Measurements from ENCODE around the gene PLXNA1.

The PLXNA1 gene

DNA sequence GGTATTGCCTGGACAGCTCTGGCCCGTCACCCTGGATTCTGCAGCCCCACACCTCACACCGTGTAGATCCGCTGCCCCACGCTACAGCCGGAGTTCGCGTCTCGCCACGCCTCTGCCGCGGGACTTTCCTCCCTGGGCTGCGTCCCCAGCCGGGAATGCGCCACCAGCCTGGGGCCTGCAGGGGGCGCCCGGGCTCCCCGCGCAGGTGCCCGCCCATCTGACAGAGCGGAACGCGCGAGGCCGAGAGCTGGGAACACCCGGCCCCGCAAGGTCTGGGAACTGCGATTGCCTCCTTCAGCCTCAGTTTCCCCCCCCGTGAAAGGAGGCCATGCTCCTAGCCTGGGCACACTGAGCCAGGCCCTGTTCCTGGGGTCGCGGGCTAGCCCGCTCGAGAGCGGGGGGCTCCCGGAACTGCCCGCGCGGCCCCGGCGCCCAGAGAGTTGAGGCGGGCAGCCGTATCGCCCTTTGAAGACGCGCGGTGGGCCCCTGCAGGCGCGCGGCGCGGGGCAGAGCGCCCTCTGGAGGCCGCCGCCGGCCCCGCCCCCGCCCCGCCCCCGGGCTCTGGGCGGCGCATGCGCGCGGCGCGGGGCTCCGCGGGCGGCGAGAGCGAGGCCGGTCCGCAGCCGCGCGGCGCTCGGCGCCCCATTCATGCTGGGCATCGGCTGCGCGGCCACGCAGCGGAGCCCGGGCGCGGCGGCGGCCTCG, at the start of gene PLXNA1:
TSS of gene PLXNA1 (plus strand) at position 645 of the 705 bp plus-strand sequence. CDS start 5,479 bp downstream, outside the sequence.
- peak; percentile 87 for DNase-seq

DNA sequence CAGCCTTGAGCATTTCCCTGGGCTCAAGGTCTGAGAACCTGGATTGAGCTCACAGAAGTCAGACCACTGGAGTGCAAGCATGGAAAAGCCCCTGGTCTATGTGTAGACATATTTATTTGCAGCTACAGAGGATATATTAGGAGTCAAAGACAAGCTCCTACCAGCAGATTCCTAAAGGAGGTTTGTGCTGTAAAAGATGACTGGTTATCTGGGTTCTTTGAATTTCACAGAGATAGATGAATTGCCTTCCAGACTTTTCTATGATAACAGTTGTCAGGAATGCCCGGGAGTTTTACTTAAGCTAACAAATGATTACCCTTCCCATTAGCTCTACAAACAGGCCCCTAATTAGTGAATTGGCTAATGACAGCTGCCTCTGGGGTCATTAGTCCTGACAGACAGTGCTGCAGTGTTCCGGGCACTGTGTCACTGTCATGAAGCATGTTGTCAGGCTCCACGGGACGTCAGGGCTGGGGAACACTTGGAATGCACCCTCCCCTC, 48.8 kb upstream of the PLXNA1 start:
- no peak for DNase-seq

DNA sequence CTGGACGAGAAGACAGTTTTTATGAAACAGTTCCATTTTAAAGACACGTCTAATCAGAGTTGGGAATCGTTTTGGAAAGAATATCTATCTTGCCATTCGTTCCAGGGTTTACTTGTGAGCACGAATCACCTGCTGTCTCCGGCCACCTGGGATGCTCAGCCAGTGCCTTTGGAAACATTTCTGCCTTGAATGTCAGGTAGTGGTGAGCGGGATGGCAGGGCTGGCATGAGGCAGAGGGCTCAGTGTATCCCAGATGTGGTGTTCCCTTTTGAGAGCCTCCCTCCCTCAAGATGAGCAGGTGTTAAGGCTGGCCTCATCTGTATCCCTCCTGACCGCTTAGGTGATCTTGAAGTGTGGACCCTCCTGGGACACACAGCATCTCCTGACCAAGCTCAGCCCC, 47.9 kb upstream of the PLXNA1 start:
- no peak for DNase-seq

DNA sequence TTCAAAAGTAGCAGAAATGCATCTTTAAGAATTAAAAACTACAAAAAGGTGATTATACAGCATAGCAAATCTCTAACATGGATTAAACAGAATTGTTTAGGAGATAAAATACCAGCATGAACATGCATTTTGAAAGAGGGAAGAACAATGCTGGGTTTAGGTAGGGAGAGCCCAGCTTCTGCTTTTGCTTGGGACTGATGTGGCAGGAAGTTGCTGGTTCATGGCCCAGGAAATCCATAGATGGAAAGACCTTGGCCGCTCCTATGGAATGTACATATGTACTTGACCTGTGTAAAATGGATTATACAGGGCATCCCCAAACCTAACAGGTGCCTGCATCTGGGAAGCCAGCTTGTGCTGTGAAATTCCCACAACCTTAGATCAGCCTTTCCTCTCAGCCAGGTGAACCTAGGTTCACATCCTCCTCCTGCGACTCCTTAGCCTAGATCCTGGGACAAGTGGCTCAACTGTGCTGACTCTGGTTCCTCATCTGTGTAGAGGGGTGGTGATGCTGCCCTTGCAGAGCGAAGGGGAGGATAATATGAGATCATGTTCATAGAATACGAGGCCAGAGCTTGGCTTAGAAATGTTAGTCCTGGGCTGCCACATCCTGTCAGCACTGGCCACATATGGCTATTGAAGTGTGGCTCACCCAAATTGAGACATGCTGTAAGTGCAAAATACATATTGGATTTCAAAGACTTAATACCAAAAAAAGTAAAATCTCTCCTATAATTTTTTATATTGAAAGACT, 47.0 kb upstream of the PLXNA1 start:
- DNase-seq: no peak

DNA sequence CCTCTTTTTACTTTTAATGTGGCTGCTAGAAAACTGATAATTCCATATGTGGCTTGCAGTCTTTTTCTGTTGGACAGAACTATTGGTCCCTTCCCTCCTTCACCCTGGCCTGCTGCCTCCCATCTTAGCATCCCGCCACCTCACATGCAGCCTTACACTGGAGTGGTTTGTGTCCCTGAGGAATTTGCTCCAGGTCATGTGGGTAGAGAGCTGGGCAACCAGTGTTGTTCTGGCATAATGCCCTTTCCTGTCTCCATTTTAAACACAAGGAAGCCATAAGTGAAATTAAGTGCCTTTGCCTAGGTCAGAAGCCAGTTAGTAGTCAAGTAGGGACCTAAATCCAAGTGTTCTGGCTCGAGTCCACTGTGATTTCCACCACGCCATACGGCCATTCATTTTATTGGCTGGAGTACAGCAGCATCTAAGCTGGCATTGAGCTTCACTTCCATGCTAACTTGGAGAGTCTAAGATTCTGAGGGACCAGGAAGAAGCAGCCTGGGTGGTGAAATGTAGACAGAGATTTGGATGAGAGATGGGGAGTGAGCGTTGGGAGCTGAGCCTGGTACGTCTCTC, 46.0 kb upstream of the PLXNA1 start:
- no peak for DNase-seq

DNA sequence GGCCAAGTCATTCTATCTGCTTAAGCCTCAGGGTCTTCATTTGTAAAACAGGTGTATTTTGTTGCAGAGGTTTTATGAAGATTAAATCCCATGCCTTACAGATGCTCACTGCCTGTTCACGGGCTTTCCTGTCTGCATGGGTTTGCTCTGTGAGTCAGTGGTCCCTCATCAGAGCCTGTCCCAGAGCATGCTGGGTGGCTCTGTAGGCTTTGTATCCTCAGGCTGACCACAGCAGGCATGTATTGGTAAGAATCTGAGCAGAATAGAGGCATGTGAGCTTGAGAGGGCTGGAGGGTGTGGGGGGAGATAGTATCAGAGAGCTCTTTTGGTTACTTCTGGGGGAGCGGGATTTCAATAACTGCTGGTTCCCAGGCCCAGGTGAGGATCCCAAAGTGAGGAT, 45.4 kb upstream of the PLXNA1 start:
- no peak for DNase-seq

DNA sequence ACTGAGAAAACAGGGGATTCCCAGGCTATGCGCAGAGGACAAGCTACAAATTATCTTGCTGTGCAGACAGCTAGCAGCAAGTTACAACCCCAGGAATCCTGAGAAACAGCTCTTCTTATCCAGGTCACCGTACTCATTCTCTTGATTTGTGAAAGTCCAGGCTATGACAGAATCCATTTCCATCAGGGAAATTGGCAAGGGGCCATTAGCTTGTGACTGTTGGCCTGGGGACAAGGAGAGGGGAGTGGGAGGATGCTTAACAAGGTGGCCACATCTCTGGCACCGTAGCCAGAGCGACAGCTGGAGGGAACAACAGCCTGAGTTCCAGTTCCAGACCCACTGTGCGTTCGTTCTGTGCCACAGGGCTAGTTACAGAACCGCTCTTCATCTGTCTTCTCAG, 44.9 kb upstream of the PLXNA1 start:
- DNase-seq: no peak

DNA sequence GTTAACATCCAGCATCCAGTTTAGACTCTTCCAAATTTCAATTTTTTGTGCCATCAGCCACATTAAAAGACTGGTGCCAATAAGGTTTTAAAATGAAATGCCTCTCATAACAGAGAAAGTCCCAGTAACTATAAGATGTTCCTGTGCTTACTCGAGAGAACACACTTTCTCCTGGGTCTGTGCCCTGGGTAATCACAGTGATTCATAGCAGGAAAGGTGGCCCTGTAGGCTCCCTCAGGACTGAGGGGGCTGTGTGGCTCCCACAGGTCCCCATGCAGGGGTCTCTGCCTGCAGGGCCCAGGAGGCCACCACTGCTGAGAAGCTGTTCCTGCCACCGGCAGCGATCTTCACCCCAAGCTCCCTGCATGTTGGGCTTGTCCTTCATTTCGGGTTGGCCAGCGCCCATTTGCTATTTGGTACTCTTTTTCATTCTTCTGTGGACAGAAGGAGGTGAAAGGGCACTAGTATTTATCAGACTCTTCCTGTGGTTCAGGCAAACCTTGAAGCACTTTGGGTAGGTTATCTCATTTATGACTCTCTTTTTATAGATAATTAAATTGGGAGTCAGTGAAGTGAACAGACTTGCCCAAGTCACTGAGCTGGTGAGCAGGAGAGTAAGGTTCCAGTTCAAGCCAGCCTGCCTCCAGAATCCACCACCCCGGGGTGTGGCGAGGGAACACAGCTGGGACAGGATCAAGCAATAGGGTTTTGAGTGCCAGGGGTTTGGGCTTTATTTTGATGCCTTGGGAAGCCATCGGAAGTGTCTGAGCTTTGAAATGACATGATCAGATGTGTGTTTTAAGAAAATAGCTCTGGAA, 44.2 kb upstream of the PLXNA1 start:
- no peak for DNase-seq

DNA sequence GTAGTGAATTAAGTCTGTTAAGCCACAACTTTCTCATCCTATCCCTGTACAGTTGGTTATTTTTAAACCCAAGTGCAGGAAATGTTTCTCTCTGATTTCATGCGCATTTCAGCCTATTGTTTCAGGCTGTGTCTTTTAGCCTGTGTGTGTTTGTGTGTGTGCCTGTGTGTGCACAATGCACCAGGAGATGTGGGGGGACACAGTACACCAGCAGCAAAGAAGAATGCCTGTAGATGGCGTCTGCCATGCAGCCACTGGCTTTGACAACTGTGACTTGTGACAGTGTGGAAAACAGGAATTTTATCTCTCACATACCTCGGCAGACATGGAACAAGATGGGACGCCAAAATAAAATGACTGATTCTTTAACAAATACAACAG, 43.6 kb upstream of the PLXNA1 start:
- DNase-seq: no peak

DNA sequence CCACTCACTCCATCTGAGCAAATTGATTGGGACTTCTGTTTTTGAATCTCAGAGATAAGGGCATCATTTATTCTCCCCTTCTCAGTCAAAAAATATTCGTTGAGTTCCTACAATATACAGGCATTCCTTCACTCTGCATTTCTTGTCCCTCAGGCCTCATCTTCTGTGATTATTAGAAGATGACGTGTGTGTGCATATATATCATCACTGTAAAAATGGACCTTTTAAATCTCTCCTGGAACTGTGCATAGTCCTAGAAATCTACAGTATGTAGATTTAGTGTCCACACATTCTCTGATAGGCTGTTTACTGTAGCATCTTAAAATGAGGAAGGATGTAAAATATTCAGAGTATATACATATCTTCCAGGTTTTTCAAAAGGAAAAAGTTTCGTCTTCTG, 43.2 kb upstream of the PLXNA1 start:
- DNase-seq: no peak

DNA sequence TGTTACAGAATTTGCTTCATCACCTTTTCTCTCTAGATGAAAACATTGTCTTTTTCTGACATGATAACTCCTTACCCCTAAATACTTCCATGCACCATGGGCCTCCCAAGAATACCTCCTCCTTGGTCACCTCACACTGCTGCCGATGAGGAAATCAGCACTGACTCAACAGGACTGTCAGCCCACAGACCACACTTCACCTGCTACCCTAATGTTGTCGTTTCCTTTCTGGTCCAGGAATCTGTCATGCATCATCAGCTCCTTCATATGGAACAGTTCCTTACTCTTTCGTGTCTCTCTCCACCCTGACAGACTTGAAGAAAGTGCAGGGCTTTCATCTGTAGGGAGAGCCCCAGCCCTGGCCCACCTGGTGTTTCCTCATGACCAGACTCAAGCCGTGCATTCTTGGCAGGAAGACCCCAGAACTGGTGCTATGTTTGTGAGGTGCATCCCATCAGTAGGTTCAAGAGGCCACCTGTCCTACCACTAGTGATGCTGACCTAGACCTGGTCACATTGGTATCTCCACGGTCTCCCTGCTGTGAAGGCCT, 41.1 kb upstream of the PLXNA1 start:
- DNase-seq: no peak

DNA sequence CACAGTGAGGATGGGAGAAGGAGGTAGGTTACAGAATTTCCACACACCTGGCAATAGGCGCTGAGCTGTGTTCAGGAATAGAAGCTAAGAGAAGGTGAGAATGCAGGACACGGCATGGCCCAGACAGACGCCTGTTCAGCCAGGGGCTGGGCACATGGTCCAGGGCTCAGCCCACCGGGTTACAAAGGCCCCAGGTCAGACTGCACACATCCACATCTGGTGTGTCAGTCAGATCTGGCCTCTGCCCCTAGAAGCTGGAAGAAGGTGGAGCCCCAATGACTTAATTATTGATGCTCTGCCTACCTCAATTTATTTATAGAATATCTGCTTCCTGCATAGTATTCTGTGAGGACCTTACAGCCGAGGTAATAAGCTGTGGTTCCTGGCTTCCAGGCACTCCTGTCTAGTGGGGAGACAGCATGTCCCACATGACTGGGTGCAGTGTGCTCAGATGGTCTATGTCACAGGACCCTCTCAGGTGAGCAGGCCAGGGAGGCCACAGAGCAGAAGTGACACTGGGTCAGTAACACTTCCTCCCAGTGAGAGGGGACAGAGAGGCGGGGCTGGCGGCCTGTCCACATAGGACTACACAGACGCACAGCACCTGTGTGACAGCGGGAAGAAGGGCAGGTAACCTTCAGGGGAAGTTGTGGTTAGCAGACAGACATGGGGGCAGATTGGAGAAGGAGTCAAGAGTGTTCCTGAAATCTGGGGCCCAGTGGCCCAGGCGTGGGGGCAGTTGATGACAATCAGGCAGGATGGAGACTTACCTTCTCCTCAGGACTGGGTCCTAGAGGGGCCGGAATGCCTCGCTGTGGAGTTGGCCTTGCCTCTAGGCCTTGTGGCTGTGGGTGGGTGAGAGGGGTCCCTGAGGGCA, 38.6 kb upstream of the PLXNA1 start:
- DNase-seq: no peak

DNA sequence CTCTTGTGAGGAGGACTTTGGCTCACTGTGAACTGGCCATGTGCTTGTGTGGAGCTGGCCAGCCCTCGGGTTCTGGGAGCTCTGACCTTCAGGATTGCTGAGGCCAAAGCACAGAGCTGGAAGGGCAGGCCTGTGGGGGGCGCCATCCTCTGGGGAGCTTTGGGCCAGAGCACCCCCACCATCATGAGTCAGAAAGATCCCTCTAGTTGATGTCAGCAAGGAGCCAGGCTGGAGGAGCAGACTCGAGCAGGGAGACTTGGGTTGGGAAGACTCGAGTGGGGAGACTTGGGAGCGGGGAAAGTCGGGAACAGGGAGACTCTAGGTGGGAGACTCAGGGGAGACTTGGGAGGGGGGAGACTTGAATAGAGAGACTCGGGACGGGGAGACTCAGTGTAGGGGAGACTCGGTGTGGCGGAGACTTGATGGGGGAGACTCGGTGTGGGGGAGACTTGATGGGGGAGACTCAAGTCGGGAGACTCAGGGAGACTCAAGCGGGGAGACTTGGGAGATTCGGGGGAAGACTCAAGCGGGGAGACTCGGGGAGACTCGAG, 37.7 kb upstream of the PLXNA1 start:
- DNase-seq: no peak

DNA sequence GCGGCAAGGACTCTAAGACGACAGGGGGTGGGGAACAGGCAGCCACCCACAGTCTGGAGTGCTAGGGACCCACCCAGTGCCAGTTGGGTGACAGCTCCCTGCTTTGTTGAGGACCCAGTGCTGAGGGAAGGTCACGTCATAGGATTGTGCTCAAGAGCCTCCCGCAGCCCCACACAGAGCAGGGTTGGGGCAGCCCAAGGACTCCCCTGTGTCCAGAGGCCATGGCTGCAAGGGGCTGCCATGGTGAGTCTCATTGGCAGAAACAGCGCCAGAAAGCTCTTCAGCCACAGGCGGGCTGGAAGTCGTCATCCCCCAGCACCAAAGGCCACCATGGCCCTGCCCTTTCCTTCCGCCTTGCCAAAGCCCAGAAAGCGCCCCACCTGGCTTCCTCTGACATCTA, 37.0 kb upstream of the PLXNA1 start:
- no peak for DNase-seq

DNA sequence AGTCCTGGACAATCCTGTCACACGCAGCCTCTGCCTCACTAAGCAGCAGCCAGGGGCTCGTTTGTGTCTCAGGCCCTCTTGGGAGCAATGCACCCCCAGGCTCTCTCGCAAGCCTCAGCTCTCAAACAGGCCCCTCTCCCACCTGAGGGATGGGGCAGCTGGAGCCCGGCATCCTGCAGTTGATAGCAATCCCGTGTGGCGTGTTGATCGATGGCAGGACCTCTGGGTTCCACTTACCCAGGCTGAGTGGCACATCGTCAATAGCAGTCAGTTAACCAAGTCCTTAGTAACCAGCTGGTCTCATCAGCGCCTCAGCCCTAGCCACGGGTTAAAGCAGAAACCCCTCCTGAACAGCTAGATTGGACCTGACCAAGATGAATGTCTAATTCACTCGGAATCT, 36.5 kb upstream of the PLXNA1 start:
- DNase-seq: no peak

DNA sequence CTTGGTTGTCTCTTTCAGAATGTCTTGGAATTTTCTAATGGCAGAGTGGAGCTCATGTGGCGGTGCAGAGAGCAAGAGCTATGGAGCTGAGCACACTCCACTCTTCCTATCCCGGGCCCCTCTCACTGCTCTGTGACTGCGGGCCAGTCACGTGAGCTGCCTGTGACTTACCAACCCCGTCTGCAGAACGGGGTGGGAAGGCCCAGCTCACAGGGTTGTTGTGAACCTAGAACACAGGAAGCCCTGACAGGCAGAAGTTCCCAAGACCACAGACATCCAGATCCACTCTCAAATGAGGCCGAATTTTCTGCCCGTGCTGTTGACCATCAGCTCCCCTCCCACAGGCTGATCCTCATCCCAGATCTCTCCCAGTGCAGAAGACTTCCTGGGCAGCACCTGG, 35.5 kb upstream of the PLXNA1 start:
- DNase-seq: no peak

DNA sequence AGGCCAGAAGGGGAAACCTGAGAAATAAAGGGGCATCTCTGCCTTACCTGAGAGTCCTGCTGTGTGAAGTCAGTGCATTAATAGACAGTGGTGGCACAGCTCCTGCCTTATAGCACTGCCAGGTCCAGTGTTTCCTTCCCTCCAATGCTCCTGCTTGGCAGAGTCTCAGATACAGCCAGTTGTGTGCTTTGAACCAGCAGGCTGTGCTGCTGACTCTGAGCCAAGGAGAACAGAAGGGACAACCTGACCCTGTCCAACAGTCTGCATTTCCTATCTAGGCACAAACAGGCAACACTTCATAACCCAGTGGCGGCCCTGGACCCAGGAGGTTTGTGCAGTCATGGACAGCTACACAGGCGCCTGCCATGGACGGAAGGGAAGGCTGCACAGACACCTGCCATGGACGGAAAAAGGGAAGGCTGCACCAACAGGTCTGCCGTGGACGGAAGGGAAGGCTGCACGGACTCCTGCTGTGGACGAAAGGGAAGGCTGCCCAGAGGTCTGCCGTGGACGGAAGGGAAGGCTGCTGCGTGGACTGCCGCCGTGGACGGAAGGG, 33.9 kb upstream of the PLXNA1 start:
- DNase-seq: no peak

DNA sequence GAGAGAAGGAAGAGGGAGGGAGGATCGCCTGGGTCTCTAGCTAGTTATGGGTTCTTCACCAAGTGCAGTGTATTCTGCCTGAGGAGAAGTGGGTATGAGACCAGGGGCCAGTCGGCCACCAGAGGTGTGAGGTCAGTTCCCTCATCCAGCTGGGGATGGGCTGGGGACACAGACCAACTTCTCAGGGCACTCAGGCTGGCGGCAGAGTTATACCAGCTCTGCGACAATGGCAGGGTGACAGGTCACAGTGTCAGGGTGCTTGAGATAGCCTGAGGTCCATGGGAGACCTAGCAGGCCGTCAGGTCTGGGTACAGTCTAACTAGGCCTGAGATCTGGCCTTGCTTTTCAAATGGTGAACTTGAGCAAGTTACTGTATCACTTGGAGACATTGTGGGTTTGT, 31.4 kb upstream of the PLXNA1 start:
- DNase-seq: no peak

DNA sequence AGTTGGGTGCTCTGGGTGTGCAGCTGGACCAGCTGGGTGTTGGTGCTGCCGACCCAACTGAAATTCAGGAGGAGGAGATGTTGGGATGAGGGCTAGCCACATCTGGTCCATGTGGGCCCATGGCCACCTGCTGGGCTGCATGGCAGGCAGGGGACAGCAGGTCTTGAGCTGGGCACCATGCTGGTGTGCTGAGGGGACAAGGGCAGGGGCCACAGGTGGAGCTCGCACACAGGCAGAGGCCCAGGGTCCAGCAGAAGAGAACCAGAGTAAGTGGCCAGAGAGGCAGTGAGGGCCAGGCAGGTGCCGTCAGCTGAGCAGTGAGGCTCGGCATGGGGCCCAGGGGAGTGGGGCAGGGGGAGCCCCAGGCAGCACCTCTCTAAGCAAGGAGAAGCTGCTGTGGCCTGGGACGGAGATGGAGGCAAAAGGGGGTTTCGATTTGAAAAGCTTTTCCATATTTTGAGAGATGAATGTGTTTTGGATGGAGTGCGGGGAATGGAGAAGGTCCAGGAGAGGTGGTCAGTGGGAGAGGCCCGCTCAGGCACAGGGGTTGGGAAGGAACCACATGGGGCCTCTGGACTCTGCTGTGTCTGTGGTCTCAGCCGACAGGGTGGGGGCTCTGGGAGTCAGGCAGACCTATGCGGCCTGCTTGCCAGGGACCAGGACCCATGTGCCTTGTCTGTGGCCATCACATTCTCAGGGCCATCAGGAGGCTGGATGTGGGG, 30.5 kb upstream of the PLXNA1 start:
- DNase-seq: no peak

DNA sequence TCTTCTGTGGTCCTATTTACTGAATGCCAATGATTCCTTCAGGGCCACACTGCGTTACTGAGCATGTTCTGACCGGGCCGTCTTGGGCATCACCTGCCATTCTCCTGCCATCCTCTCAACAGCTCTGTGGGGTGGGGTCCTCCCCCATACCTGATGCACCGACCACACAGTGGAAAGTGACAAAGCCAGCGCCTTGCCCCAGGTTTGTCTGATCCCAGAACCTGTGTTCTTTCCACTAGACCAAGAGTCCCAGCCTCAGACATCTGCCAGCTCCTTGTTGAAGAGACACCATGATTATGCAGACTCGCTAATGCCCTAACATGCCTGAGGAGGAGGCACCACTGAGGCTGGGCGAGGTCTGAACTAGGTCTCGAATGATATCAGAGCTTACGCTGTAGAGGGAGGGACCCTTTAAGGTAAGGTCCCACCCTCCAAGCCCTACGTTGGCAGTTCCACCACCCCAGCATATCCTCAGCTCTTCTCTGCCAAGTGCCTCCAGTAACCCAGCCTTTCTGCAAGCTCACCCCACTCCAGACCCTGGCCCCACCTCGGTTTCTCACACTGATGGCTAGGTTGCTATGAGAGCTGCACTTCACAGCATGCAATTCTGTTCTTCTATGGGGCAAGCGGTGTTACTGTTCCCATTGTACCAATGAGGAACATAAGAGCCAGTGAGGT, 29.8 kb upstream of the PLXNA1 start:
- DNase-seq: no peak

All from activated CD4-positive, alpha-beta T cell treated with anti-CD3 and anti-CD28 coated beads for 48 hours (primary cell).